GM21381 (cell line): ENCODE results near the gene GRID1.
"Not testable (repeated sequence)": the region's sequence is repeated elsewhere in the genome, so short reads cannot be mapped to it uniquely, and the experiment has no call there.

Experiments used
- ATAC-seq: cut with Tn5 transposase; IDR thresholded peaks from one replicate; pipeline ENCODE4 v1.9.1; 2021; ENCODE audit warnings: mild to moderate bottlenecking, moderate library complexity; ENCODE audit not compliant: unreplicated experiment

The GRID1 gene

DNA sequence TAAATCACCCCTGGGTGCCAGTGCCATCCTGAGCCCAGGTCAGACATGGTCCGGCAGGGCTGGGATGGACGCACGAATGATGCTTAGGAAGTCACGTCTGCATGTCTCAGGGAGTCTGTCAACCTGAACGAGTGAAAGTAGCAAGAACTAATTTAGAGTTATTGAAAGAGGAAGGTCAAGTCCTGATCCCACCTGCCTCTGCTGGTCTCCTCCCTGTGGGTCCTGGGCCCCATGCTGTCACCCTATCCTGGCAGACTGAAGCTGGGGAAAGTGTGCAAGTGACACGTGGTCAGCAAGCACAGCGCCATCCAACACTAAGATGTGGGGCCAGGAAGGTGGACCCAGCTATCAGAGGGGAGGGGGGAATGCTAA, 26.1 kb upstream of the GRID1 start:
- ATAC-seq = peak; percentile 57

GRCh38 chr10:86391986-86392722, 25.6 kb upstream of the GRID1 start:
- ATAC-seq = no peak

DNA sequence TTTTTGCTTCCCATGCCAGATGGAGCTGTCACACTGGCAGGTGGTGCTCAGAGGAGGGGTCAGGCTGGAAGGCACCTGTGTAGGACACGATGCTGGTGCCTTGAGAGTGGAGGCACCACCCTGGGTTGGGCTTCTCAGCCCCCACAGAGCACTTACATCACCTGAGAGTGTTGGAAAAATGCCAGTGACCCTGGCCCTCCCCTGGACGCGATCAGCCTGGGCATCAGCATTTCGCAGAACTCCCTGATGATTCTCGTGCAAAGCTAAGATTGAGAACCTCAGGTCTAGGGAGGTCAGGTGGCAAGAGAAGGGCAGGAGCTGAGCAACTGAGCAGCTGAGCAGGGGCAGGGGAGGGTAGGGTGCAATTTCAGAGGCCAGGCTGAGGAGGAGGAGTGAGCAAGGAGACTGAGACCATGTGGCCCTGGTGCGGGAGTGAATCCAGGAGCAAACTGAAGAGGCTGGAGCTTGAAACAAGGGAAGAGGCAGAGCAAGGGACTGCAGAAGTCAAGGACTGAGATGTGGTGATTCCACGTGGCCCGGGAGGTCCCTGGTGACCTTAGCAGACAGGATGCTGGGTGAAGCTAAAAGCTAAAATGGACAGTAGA, 24.7 kb upstream of the GRID1 start:
- ATAC-seq = no peak

DNA sequence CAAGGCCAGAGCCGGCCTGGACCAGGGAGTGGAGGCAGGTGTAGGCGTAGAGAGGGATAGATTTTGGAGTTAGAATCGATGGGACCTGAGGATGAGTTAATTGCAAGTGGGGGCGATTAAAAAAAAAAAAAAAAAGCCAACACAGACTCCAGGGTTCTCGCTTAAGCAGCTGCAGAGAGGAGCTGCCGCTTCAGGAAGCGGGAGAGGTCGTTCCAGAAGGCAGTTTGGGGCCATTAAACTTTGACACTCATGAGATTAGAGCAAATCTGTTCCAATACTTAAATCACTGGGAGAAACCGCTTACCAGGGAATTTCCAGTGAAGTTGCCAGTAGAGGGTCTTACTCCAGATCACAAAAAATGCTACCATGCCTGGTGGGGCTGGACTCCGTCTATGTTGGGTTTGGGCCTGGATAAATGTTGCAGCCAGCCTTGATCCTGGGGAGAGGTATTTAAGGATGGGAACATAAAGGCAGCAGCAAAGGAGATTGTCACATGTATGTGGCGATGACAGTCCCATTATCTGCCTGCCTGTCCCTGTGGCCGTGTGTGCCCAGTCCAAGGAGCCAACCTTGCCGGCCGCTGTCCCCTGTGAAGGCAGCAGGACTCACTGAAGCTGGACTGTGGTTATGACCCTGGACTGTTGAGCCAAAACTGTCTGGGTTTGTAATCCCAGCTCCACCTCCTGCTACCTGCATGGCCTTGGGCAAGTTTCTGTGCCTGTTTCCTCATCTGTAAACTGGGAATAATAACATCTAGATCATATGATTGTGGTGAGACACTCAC, 23.9 kb upstream of the GRID1 start:
- no peak for ATAC-seq

- peak; percentile 77 for ATAC-seq
These were observed 23.0 kb upstream of the GRID1 start for GRCh38 chr10:86389441-86390193.

DNA sequence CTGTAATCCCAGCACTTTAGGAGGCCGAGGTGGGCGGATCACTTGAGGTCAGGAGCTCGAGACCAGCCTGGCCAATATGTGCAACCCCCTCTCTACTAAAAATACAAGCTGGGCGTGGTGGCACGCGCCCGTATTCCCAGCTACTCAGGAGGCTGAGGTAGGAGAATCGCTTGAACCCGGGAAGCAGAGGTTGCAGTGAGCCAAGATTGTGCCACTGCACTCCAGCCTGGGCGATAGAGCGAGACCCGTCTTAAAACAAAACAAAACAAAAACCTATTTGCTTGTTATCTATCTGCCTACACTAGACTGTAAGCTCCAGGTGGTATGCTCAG, 22.5 kb upstream of the GRID1 start:
- ATAC-seq = not testable (repeated sequence)

- no peak for ATAC-seq
These were observed 21.6 kb upstream of the GRID1 start for GRCh38 chr10:86388119-86388704.

DNA sequence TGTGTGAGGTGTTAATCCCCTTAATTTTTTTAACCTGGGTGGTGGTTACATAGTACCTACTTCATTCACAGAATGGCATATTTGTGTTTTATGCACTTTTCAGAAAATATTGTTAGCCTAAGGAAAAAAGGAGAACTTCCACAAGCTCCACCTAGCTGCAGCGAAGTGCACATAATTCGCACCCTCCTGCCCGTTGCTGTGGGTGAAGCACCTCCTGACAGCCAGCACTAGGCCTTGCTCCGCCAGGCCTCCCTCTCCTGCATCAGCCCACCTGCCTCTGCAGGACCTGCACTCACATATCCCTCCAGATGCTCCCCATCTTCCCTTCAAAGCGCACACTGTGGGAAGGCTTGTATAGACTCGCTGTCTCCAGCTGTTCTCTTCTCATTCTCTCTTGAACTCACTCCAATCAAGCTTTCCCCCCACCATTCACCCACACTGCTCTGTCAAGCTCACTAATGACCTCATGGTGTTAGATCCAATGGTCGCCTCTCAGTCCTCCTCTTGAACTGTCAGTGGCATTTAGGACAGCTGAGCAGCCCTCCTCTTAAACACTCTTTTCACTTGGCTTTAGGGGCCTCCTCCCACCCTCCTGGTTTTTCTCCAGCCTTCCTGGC, 20.7 kb upstream of the GRID1 start:
- no peak for ATAC-seq

GRCh38 chr10:86385806-86386205, 19.2 kb upstream of the GRID1 start:
- no peak for ATAC-seq

- ATAC-seq = no peak
These were observed 11.2 kb upstream of the GRID1 start for GRCh38 chr10:86377797-86378146.

GRCh38 chr10:86376852-86377796, 10.5 kb upstream of the GRID1 start:
- peak; percentile 92 for ATAC-seq

GRCh38 chr10:86376403-86376802, 9.8 kb upstream of the GRID1 start:
- ATAC-seq = no peak

GRCh38 chr10:86375204-86375603, 8.6 kb upstream of the GRID1 start:
- no peak for ATAC-seq

DNA sequence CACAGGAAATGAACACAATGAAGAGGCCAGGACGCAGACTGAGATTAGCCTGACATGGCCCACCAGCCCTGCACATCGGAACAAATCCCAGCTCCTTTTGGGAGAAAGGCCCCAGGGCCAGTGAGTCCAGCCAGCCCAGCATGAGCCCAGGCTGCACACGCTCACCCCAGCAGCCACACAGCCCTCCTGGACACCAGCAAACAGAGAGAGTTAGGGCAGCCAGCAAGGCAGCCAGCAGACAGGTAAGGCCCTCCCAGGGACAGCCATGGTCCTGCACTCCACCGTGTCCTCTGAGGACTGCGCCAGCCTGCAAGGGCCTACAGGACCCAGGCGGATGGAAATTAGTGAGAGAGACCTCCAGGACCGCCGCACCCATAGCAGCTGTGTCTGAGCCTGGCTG, 8.1 kb upstream of the GRID1 start:
- ATAC-seq = no peak

DNA sequence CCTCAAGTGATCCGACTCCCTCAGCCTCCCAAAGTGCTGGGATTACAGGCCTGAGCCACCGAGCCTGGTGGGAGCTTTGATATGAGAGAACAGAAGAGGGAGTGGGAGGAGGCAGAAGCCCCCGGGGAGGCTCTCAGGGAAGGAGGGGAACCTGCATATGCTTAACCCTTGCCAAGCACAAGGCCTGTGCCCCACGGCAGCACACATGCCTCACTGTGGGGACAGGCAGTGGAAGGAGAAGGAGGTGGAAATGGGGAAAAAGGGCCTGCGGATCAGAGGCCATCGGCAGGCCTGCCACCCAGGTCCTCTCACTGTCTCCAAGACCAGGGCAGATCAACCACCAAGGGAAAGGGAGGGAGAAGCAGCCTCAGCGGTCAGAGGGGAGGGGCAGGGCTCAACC, 7.2 kb upstream of the GRID1 start:
- ATAC-seq = no peak

- ATAC-seq = no peak
These were observed 6.7 kb upstream of the GRID1 start for GRCh38 chr10:86373251-86373650.

DNA sequence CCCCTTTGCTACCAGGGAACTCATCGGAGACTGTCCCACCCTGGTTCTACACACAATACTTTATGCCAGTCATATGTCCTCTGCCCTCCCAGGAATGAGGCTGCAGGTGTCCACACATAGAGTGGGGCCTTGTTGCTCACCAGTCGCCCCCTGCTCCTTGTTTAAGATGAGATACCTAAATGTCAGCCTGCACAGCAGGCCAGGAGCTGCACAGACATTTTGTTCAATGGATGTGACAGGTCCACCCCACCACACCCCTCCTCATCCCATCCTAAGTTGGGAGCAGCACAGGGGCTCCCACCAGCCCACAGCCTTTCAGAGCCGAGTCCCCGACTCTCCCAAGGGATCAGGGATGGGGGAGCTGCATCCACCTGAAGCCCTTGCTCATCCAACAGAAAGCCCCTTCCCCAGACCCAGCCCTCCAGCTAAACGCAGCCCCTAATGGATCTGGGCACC, 6.2 kb upstream of the GRID1 start:
- no peak for ATAC-seq

DNA sequence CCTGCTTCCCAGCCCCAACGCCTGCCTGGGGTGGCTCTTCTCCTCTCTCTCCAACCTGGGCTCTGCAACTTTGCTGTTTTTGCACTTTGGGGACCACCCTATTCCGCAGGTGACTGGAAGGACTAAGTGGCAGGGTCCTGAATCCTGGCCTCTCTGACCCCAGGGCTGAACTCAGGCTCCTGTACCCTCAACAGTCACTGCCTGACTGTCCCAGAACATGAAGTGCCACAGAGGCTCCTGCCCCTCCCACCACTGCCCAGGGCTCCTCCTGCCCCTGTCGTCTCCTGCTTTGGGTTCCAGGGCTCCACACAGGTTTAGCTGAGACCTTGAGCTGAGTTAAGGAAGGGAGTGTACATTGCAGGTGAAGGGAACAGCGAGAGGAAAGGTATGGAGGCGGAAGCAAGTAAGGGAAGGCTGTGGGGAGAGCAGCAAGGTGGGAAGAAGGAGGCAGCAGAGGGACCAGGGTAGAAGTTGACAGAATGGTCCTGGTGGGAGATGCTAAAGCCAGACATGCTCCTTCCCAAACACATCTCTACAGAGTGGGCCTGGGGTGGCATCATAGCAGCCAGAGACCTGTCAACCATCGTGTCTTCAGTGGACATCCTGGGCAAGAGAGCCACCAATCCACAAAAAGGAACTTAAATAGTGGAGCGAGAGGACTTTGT, 5.7 kb upstream of the GRID1 start:
- no peak for ATAC-seq

DNA sequence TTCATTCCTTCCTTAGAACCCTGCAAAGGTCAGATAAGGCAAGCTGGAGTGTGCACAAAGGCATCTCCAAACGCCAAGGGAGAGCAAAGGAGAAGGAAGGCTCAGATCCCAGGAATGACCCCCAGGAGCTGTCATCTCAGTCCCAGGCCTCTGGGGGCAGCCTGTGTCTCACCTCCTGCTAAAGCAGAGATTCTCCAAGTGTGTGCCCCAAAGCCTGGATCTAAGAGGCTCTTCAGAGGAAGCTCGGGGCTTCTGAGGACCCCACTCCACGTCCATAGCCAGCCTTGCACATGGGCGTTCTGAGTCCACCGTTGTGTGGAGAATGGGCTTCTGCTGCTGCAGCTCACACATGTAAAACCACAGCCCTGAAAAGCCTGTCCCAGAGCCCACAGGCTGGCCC, 5.1 kb upstream of the GRID1 start:
- no peak for ATAC-seq
